ENCODE data around the gene ADAMTS6. TPM values are rescaled to one million over a fixed set of nuclear protein-coding genes. Genes with fewer than 3 reads are reported as not detected.
"Not testable (repeated sequence)": the region's sequence is repeated elsewhere in the genome, so short reads cannot be mapped to it uniquely, and the experiment has no call there.

ADAMTS6 gene
- total RNA-seq, 5 donors from 2014 or later (not counting 1 experiment from before 2014, with no cell fraction given), result 2.0 to 5.3 (median 4.0) TPM

- no peak overlapping the region for H3K27ac ChIP-seq (ENCODE audit: low read length)
- H3K4me3 ChIP-seq (ENCODE audit: control insufficient read depth in 1 of 2, extremely low read depth in 1 of 2, low read length in 1 of 2), result no peak overlapping the region
- no peaks in the 10 kb centered on the region for H3K9me3 ChIP-seq
- no peaks in the 10 kb centered on the region for H3K4me1 ChIP-seq (ENCODE audit: control insufficient read depth in 1 of 2, extremely low read depth in 1 of 2, insufficient read depth in 2 of 2, low read length in 2 of 2)
- H3K27me3 ChIP-seq (replicated peaks in 1 of 2; ENCODE audit: control insufficient read depth in 2 of 2, extremely low read depth in 1 of 2, insufficient read depth in 2 of 2, low read length in 1 of 2), result no peaks in the 10 kb centered on the region
- Mint-ChIP-seq H3K4me1 (no peaks in the 10 kb centered on the region), H3K36me3 (no peaks in the 10 kb centered on the region), H3K27me3 (no peaks in the 10 kb centered on the region), H3K27ac (no peak overlapping the region), H3K9me3 (no peaks in the 10 kb centered on the region), H3K4me3 (no peak overlapping the region)
- no peaks in the 10 kb centered on the region for H3K36me3 ChIP-seq (ENCODE audit: control insufficient read depth in 2 of 2, extremely low read depth in 1 of 2, insufficient read depth in 1 of 2, low read length in 1 of 2)
- WGBS (ENCODE audit: insufficient coverage), result no CpG with 5 or more reads among the region's 2 CpGs
- DNase-seq (no peak), ATAC-seq (replicated peaks in 1 of 4) (no peak)
- CTCF ChIA-PET, result interaction anchor here in 1 of 2 donors (0.7 kb wide), 1 partner anchor 88 kb away, joined by 3 read pairs; no protein-coding TSS in a partner anchor
- POLR2A ChIA-PET, result no interaction called here
Measured at GRCh38 chr5:65395526-65396155, 86.1 kb downstream of the ADAMTS6 start.

GRCh38 chr5:65394087-65394486 is 87.6 kb downstream of the ADAMTS6 start:
- no CpG with 5 or more reads among the region's 2 CpGs for WGBS (ENCODE audit: insufficient coverage)
- Mint-ChIP-seq H3K9me3 (no peaks in the 10 kb centered on the region), H3K27ac (no peak overlapping the region), H3K4me3 (no peak overlapping the region), H3K36me3 (no peaks in the 10 kb centered on the region), H3K4me1 (no peaks in the 10 kb centered on the region), H3K27me3 (no peaks in the 10 kb centered on the region)
- DNase-seq (no peak), ATAC-seq (replicated peaks in 1 of 4) (no peak)
- ChIA-PET CTCF (no interaction called here), POLR2A (no interaction called here)
- Histone ChIP-seq H3K27ac (ENCODE audit: low read length) (no peak overlapping the region), H3K36me3 (ENCODE audit: control insufficient read depth in 2 of 2, extremely low read depth in 1 of 2, insufficient read depth in 1 of 2, low read length in 1 of 2) (no peaks in the 10 kb centered on the region), H3K4me3 (ENCODE audit: control insufficient read depth in 1 of 2, extremely low read depth in 1 of 2, low read length in 1 of 2) (no peak overlapping the region), H3K9me3 (no peaks in the 10 kb centered on the region), H3K4me1 (ENCODE audit: control insufficient read depth in 1 of 2, extremely low read depth in 1 of 2, insufficient read depth in 2 of 2, low read length in 2 of 2) (no peaks in the 10 kb centered on the region), H3K27me3 (replicated peaks in 1 of 2; ENCODE audit: control insufficient read depth in 2 of 2, extremely low read depth in 1 of 2, insufficient read depth in 2 of 2, low read length in 1 of 2) (no peaks in the 10 kb centered on the region)

GRCh38 chr5:65391591-65391990 is 90.1 kb downstream of the ADAMTS6 start:
- H3K4me3 ChIP-seq (ENCODE audit: control insufficient read depth in 1 of 2, extremely low read depth in 1 of 2, low read length in 1 of 2), result no peak overlapping the region
- CTCF ChIA-PET, result no interaction called here
- POLR2A ChIA-PET, result interaction anchor here in 1 of 2 donors (0.7 kb wide), 1 partner anchor 13 kb away, joined by 4 read pairs; no protein-coding TSS in a partner anchor
- 97% methylated on average over 4 of the region's 4 CpGs for WGBS (ENCODE audit: insufficient coverage)
- no peak overlapping the region for H3K27ac ChIP-seq (ENCODE audit: low read length)
- no peak overlapping the region for H3K4me3 Mint-ChIP-seq
- H3K9me3 Mint-ChIP-seq, result no peaks in the 10 kb centered on the region
- H3K4me1 ChIP-seq (ENCODE audit: control insufficient read depth in 1 of 2, extremely low read depth in 1 of 2, insufficient read depth in 2 of 2, low read length in 2 of 2), result no peaks in the 10 kb centered on the region
- H3K9me3 ChIP-seq, result no peaks in the 10 kb centered on the region
- H3K27me3 Mint-ChIP-seq, result no peaks in the 10 kb centered on the region
- no peaks in the 10 kb centered on the region for H3K4me1 Mint-ChIP-seq
- no peak overlapping the region for H3K27ac Mint-ChIP-seq
- H3K36me3 Mint-ChIP-seq, result no peaks in the 10 kb centered on the region
- no peak for ATAC-seq (replicated peaks in 1 of 4)
- no peaks in the 10 kb centered on the region for H3K36me3 ChIP-seq (ENCODE audit: control insufficient read depth in 2 of 2, extremely low read depth in 1 of 2, insufficient read depth in 1 of 2, low read length in 1 of 2)
- DNase-seq, result no peak
- H3K27me3 ChIP-seq (replicated peaks in 1 of 2; ENCODE audit: control insufficient read depth in 2 of 2, extremely low read depth in 1 of 2, insufficient read depth in 2 of 2, low read length in 1 of 2), result no peaks in the 10 kb centered on the region

GRCh38 chr5:65390208-65390607 is 91.5 kb downstream of the ADAMTS6 start:
- H3K4me3 Mint-ChIP-seq, result no peak overlapping the region
- H3K9me3 ChIP-seq, result no peaks in the 10 kb centered on the region
- no peaks in the 10 kb centered on the region for H3K36me3 Mint-ChIP-seq
- H3K4me3 ChIP-seq (ENCODE audit: control insufficient read depth in 1 of 2, extremely low read depth in 1 of 2, low read length in 1 of 2), result no peak overlapping the region
- no peaks in the 10 kb centered on the region for H3K4me1 Mint-ChIP-seq
- no peaks in the 10 kb centered on the region for H3K9me3 Mint-ChIP-seq
- DNase-seq (no peak), ATAC-seq (replicated peaks in 1 of 4) (no peak)
- no peaks in the 10 kb centered on the region for H3K4me1 ChIP-seq (ENCODE audit: control insufficient read depth in 1 of 2, extremely low read depth in 1 of 2, insufficient read depth in 2 of 2, low read length in 2 of 2)
- no CpG with 5 or more reads among the region's 3 CpGs for WGBS (ENCODE audit: insufficient coverage)
- H3K27me3 ChIP-seq (replicated peaks in 1 of 2; ENCODE audit: control insufficient read depth in 2 of 2, extremely low read depth in 1 of 2, insufficient read depth in 2 of 2, low read length in 1 of 2), result no peaks in the 10 kb centered on the region
- ChIA-PET POLR2A (no interaction called here), CTCF (interaction anchor here in 1 of 2 donors (0.7 kb wide), 1 partner anchor 611 kb away, joined by 4 read pairs; no protein-coding TSS in a partner anchor)
- H3K27ac Mint-ChIP-seq, result no peak overlapping the region
- no peak overlapping the region for H3K27ac ChIP-seq (ENCODE audit: low read length)
- H3K27me3 Mint-ChIP-seq, result no peaks in the 10 kb centered on the region
- H3K36me3 ChIP-seq (ENCODE audit: control insufficient read depth in 2 of 2, extremely low read depth in 1 of 2, insufficient read depth in 1 of 2, low read length in 1 of 2), result no peaks in the 10 kb centered on the region

- Histone ChIP-seq H3K27me3 (replicated peaks in 1 of 2; ENCODE audit: control insufficient read depth in 2 of 2, extremely low read depth in 1 of 2, insufficient read depth in 2 of 2, low read length in 1 of 2) (no peaks in the 10 kb centered on the region), H3K9me3 (no peaks in the 10 kb centered on the region), H3K4me1 (ENCODE audit: control insufficient read depth in 1 of 2, extremely low read depth in 1 of 2, insufficient read depth in 2 of 2, low read length in 2 of 2) (no peaks in the 10 kb centered on the region), H3K36me3 (ENCODE audit: control insufficient read depth in 2 of 2, extremely low read depth in 1 of 2, insufficient read depth in 1 of 2, low read length in 1 of 2) (no peaks in the 10 kb centered on the region), H3K27ac (ENCODE audit: low read length) (no peak overlapping the region), H3K4me3 (ENCODE audit: control insufficient read depth in 1 of 2, extremely low read depth in 1 of 2, low read length in 1 of 2) (no peak overlapping the region)
- CTCF ChIA-PET, result no interaction called here
- ATAC-seq (replicated peaks in 1 of 4), result no peak
- POLR2A ChIA-PET, result no interaction called here
- 65% methylated on average over 7 of the region's 7 CpGs for WGBS (ENCODE audit: insufficient coverage)
- Mint-ChIP-seq H3K27ac (no peak overlapping the region), H3K36me3 (no peaks in the 10 kb centered on the region), H3K4me3 (no peak overlapping the region), H3K4me1 (no peaks in the 10 kb centered on the region), H3K27me3 (no peaks in the 10 kb centered on the region), H3K9me3 (no peaks in the 10 kb centered on the region)
- no peak for DNase-seq
Measured at GRCh38 chr5:65383859-65384258, 97.9 kb downstream of the ADAMTS6 start.

- no peaks in the 10 kb centered on the region for H3K9me3 Mint-ChIP-seq
- CTCF ChIA-PET, result no interaction called here
- H3K27me3 Mint-ChIP-seq, result no peaks in the 10 kb centered on the region
- no peak overlapping the region for H3K4me3 Mint-ChIP-seq
- H3K36me3 Mint-ChIP-seq, result no peaks in the 10 kb centered on the region
- H3K27me3 ChIP-seq (replicated peaks in 1 of 2; ENCODE audit: control insufficient read depth in 2 of 2, extremely low read depth in 1 of 2, insufficient read depth in 2 of 2, low read length in 1 of 2), result no peaks in the 10 kb centered on the region
- POLR2A ChIA-PET, result no interaction called here
- ATAC-seq (replicated peaks in 1 of 4), result no peak
- no peak overlapping the region for H3K4me3 ChIP-seq (ENCODE audit: control insufficient read depth in 1 of 2, extremely low read depth in 1 of 2, low read length in 1 of 2)
- no peaks in the 10 kb centered on the region for H3K36me3 ChIP-seq (ENCODE audit: control insufficient read depth in 2 of 2, extremely low read depth in 1 of 2, insufficient read depth in 1 of 2, low read length in 1 of 2)
- H3K9me3 ChIP-seq, result no peaks in the 10 kb centered on the region
- H3K4me1 ChIP-seq (ENCODE audit: control insufficient read depth in 1 of 2, extremely low read depth in 1 of 2, insufficient read depth in 2 of 2, low read length in 2 of 2), result no peaks in the 10 kb centered on the region
- no CpG with 5 or more reads among the region's 1 CpG for WGBS (ENCODE audit: insufficient coverage)
- H3K27ac ChIP-seq (ENCODE audit: low read length), result no peak overlapping the region
- no peak for DNase-seq
- no peaks in the 10 kb centered on the region for H3K4me1 Mint-ChIP-seq
- no peak overlapping the region for H3K27ac Mint-ChIP-seq
Measured at GRCh38 chr5:65382582-65382981, 99.1 kb downstream of the ADAMTS6 start.

- H3K27ac ChIP-seq (ENCODE audit: low read length); H3K27ac Mint-ChIP-seq; H3K4me1 ChIP-seq (ENCODE audit: control insufficient read depth in 1 of 2, extremely low read depth in 1 of 2, insufficient read depth in 2 of 2, low read length in 2 of 2); H3K27me3 Mint-ChIP-seq; H3K27me3 ChIP-seq (replicated peaks in 1 of 2; ENCODE audit: control insufficient read depth in 2 of 2, extremely low read depth in 1 of 2, insufficient read depth in 2 of 2, low read length in 1 of 2); ATAC-seq (replicated peaks in 1 of 4); H3K36me3 Mint-ChIP-seq; DNase-seq; H3K4me3 Mint-ChIP-seq; H3K4me3 ChIP-seq (ENCODE audit: control insufficient read depth in 1 of 2, extremely low read depth in 1 of 2, low read length in 1 of 2); CTCF ChIA-PET; H3K36me3 ChIP-seq (ENCODE audit: control insufficient read depth in 2 of 2, extremely low read depth in 1 of 2, insufficient read depth in 1 of 2, low read length in 1 of 2); POLR2A ChIA-PET; H3K9me3 Mint-ChIP-seq; H3K4me1 Mint-ChIP-seq; H3K9me3 ChIP-seq: not testable (repeated sequence)
- WGBS (ENCODE audit: insufficient coverage), result 97% methylated on average over 15 of the region's 15 CpGs
Measured at GRCh38 chr5:65370505-65370904, 111.2 kb downstream of the ADAMTS6 start.
